HG03565 (cell line): ENCODE measurements around the gene SZRD1.

ENCODE experiments used
- ATAC-seq: cut with Tn5 transposase; IDR thresholded peaks from one replicate; pipeline ENCODE4 v1.9.1; 2021; ENCODE audit warnings: mild to moderate bottlenecking, moderate library complexity; ENCODE audit not compliant: unreplicated experiment

The SZRD1 gene

DNA sequence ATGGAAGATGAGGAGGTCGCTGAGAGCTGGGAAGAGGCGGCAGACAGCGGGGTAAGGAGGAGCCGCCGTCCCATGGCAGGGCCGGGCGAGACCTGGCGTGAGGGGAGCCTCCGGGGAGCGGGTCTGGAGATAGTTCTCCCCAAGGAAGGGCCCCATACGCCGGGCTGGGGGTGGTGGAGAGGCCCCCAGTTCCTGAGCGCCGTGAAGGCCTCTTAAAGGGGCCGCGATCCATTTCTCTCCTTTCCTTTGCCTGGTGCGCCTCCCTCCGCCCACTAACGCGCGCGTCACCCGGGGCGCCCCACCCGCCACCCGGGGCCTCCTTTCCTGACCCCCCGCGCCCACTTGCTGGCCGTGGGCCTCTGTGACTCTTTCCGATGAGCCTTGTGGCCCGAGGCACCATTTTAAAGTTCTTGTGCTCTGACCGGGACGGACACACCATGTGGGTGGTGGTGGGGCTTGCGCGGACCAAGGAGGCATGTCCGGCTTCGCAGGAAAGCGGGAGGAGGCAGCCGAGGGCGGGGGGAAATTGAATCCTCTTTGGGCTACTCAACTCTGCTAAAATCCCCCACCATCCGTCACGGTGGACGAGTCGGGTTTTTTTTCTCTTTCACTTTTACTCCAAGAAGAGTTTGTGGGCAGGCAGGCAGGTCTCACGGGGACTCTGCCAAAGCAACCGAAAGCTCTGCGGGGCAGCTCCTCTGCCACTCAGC, 371 bp downstream of the SZRD1 start:
- ATAC-seq = peak; percentile 33

GRCh38 chr1:16367968-16368890, 1.2 kb downstream of the SZRD1 start:
- ATAC-seq = no peak

- ATAC-seq = no peak
Measured at GRCh38 chr1:16369821-16370220, 2.8 kb downstream of the SZRD1 start.

DNA sequence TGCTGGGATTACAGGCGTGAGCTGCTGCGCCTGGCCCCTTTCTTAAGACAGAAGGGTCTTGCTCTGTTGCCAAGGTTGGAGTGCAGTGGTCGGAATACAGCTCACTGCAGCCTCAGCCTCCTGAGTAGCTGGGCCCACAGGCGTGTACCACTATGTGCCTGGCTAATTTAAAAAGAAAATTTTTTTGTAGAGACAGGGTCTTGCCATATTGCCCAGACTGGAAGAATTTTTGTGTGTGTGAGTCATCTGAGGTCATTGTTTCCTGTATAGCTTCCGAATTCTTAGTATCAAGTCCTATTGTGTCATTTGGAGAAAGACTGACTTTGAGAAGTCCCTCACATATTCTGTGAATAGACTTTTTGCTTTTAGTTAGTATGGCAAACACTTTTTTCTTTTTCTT, 4.7 kb downstream of the SZRD1 start:
- no peak for ATAC-seq

DNA sequence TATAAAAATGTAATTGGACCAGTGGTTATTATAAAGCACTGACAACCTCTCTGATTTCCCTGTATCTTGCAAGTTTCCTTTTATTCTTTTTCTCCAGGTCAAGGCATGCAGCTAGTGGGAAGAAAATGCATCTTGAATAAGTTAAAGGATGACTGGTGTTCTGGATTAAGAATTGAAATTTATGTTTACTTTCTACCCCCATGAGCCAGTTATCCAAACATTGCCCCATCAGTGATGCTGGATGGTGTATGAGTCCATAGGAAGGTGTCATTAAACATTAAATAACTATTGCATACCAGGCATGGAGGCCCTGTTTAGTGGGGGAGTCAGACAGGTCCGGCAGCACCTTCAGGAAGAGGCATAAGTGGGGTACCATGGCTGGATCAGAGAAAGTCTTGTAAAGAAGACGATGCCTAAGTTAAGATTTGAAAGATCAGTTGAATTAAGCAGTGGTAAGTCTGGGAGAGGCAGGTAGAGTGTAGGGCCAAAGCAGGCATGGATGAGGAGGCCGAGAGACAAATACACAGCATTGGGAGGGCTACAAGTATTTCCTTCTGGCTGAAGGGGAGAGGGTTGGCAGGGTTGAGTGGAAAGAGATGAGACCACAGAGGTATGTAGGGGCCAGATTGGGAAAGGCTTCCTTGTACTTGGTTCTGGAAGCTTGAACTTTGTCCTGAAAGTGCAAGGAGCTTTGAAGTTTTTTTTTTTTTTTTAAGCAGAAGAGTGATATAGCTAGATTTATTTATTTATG, 5.7 kb downstream of the SZRD1 start:
- ATAC-seq = no peak

GRCh38 chr1:16374266-16374665, 7.2 kb downstream of the SZRD1 start:
- ATAC-seq = no peak

DNA sequence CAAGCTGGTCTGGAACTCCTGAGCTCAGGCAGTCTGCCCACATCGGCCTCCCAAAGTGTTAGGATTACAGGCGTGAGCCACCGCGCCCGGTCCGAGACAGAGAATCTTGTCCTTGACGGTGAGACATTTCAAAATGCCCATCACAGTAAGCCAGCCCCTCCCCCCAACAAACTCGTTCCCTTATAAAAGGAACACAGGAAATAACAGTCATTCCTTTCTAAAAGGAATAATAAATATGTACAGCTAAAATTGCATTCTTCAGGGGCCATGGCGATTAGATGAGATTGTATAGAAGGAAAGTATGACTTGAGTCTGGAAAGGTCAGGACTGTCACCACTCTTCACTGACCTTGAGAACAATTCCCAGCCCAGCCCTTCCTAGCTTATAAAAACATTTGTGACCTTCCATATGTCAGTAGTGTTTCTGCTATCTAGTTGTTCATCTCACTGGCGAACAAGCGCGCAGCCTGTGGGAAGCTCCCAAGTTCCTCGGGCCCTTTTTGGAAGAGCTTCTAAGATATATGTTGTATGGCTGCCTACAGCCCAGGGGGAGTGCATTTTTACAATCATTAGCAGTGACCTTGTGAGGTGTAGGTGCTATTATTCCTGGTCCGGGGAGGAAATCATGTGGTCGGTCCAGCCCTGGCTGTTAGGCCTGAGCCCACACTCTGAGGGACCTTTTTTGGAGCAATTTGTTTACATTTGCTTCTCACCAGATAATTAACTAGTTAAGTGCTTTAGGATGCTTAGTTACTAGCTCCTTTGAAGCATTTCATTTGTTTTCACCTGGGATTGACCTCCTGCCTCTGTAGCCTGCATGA, 8.7 kb downstream of the SZRD1 start:
- ATAC-seq = no peak

GRCh38 chr1:16376971-16377370, 9.9 kb downstream of the SZRD1 start:
- no peak for ATAC-seq

GRCh38 chr1:16378443-16378842, 11.4 kb downstream of the SZRD1 start:
- no peak for ATAC-seq

DNA sequence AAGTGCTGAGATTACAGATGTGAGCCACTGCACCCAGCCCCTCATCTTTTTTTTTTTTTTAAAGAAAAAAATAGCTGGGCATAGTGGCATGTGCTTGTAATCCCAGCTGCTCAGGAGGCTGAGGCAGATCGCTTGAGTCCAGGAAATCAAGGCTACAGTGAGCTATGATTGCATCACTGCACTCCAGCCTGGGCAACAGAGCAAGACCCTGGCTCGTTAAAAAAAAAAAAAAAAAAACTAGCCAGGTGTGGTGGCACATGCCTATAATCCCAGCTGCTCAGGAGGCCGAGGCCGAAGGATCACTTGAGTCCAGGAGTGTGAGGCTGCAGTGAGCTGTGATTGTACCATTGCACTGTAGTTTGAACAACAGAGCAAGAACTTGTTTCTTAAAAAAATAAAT, 13.8 kb downstream of the SZRD1 start:
- ATAC-seq = no peak

- no peak for ATAC-seq
Measured at GRCh38 chr1:16383888-16384287, 16.8 kb downstream of the SZRD1 start.

GRCh38 chr1:16385659-16386453, 18.8 kb downstream of the SZRD1 start:
- no peak for ATAC-seq

DNA sequence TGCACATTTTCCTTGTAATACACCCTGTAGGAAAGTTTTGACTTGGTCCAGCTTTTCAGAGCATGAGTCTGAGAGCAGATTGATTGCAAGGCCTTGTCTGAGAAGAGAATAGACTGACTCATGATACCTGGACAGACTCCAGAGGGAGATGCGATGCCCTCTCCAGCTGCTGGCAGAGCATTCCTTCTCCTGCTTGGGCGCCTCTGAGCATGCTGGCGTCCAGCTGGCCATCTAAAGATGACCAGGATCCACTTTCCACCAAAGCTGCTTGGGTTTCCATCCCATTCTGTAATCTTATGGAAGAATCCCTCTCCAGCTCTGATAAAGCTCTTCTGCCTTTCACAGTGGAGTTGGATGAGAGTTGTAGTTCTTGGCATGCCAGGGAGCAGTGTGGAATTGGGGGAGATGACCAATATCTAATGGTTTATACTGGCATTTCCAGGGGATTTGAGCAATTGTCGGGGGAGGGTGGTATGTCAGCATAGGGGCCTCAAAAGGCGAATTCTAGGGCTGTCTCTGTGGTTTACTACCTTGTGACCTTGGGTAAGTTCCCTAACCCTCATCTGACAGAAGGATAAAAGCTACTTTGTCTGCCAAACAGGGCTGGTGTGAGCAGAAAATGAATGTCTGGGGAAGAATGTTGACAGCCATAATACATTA, 19.5 kb downstream of the SZRD1 start:
- ATAC-seq = no peak

- no peak for ATAC-seq
Measured at GRCh38 chr1:16387201-16388188, 20.5 kb downstream of the SZRD1 start.

- no peak for ATAC-seq
Measured at GRCh38 chr1:16391411-16391810, 24.4 kb downstream of the SZRD1 start.

DNA sequence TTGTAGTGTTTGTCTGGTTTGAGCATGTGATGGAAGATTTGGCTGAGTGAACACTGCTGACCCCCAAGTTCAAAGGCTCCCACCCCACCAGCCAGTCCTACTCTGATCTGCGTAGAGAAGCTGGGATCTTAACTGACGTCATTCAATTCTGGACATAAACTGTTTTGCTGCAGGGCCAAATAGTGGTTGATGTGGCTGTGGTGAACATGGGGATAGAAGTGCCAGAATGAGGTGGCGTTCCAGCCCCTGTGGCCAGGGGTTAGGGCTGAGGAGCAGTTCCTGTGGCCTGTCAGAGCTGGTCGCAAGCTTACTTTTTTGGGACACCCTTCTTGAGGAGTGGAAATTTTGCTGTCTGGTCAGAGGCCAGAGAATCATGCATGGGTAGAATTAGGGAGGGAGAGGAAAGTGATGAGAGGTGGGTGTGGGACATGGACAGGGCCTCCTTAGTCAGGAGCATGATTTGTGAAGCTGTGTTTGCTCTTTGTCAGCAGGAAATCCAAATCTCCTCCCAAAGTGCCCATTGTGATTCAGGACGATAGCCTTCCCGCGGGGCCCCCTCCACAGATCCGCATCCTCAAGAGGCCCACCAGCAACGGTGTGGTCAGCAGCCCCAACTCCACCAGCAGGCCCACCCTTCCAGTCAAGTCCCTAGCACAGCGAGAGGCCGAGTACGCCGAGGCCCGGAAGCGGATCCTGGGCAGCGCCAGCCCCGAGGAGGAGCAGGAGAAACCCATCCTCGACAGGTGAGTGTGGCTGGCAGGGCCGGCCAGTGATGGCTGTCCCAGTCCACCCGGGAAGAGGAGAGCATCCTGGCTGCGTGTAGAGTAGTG, 25.9 kb downstream of the SZRD1 start:
- no peak for ATAC-seq
